Measurements from ENCODE around the gene PCYT1A.
A peak's percentile ranks its signal among the peaks of the same experiment; 100 is the strongest.
"Not testable (repeated sequence)": the region's sequence is repeated elsewhere in the genome, so short reads cannot be mapped to it uniquely, and the experiment has no call there.

The PCYT1A gene

GRCh38 chr3:196189566-196190347 is 97.8 kb downstream of the PCYT1A start:
- no peak for DNase-seq

- peak; percentile 54 for DNase-seq
Measured at GRCh38 chr3:196186651-196187573, 100.6 kb downstream of the PCYT1A start.

- no peak for DNase-seq
Measured at GRCh38 chr3:196184881-196185280, 102.6 kb downstream of the PCYT1A start.

GRCh38 chr3:196184169-196184432 is 103.4 kb downstream of the PCYT1A start:
- not testable (repeated sequence) for DNase-seq

- DNase-seq = no peak
Measured at GRCh38 chr3:196181127-196181546, 106.4 kb downstream of the PCYT1A start.

GRCh38 chr3:196180346-196180745 is 107.2 kb downstream of the PCYT1A start:
- no peak for DNase-seq

All from NCI-H1694 treated with DMSO at 0.1 percent for 48 hours (cell line).